ENCODE data around the gene MCF2L. TPM values are rescaled to one million over a fixed set of nuclear protein-coding genes. Genes with fewer than 3 reads are reported as not detected.

The MCF2L gene
- total RNA-seq, 1 donor from 2014 or later = 69.7 TPM

DNA sequence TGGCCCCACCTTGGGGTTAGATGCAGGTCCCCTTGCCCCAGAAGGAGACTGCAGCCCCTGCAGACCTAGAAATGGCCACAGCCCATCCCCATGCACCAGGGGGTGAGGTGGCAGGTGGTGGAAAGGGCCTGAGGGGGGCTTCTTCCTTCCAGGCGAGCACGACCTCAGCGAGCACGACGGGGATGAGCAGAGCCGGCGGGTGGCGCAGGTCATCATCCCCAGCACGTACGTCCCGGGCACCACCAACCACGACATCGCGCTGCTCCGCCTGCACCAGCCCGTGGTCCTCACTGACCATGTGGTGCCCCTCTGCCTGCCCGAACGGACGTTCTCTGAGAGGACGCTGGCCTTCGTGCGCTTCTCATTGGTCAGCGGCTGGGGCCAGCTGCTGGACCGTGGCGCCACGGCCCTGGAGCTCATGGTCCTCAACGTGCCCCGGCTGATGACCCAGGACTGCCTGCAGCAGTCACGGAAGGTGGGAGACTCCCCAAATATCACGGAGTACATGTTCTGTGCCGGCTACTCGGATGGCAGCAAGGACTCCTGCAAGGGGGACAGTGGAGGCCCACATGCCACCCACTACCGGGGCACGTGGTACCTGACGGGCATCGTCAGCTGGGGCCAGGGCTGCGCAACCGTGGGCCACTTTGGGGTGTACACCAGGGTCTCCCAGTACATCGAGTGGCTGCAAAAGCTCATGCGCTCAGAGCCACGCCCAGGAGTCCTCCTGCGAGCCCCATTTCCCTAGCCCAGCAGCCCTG, 149.4 kb downstream of the MCF2L start:
- no peak for ATAC-seq
- intact Hi-C loops (cut with DNase I) = no loop called here
- Histone ChIP-seq H3K4me3 (no peak overlapping the region), H3K27me3 (no peaks in the 10 kb centered on the region), H3K27ac (no peak overlapping the region), H3K4me1 (no peaks in the 10 kb centered on the region), H3K36me3 (no peaks in the 10 kb centered on the region), H3K9me3 (no peaks in the 10 kb centered on the region)
- no peak for DNase-seq
- TF ChIP-seq, protein P1, sequence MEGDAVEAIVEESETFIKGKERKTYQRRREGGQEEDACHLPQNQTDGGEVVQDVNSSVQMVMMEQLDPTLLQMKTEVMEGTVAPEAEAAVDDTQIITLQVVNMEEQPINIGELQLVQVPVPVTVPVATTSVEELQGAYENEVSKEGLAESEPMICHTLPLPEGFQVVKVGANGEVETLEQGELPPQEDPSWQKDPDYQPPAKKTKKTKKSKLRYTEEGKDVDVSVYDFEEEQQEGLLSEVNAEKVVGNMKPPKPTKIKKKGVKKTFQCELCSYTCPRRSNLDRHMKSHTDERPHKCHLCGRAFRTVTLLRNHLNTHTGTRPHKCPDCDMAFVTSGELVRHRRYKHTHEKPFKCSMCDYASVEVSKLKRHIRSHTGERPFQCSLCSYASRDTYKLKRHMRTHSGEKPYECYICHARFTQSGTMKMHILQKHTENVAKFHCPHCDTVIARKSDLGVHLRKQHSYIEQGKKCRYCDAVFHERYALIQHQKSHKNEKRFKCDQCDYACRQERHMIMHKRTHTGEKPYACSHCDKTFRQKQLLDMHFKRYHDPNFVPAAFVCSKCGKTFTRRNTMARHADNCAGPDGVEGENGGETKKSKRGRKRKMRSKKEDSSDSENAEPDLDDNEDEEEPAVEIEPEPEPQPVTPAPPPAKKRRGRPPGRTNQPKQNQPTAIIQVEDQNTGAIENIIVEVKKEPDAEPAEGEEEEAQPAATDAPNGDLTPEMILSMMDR (IDR thresholded peaks at IDR 0.05) = no peak

DNA sequence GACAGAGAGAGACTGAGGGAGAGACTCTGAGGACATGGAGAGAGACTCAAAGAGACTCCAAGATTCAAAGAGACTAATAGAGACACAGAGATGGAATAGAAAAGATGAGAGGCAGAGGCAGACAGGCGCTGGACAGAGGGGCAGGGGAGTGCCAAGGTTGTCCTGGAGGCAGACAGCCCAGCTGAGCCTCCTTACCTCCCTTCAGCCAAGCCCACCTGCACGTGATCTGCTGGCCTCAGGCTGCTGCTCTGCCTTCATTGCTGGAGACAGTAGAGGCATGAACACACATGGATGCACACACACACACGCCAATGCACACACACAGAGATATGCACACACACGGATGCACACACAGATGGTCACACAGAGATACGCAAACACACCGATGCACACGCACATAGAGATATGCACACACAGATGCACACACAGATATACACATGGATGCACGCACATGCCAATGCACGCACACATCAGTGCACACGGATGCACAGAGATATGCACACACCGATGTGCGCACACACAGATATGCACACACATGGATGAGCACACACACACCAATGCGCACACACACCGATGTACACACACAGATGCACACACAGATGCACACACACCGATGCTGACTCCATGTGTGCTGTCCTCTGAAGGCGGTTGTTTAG, 150.3 kb downstream of the MCF2L start:
- H3K4me1 ChIP-seq = no peaks in the 10 kb centered on the region
- DNase-seq (no peak), ATAC-seq (no peak)
- H3K9me3 ChIP-seq = no peaks in the 10 kb centered on the region
- H3K27ac ChIP-seq = no peak overlapping the region
- H3K4me3 ChIP-seq = no peak overlapping the region
- TF ChIP-seq, protein P1 (IDR thresholded peaks at IDR 0.05) = no peak
- intact Hi-C loops (cut with DNase I) = no loop called here
- H3K36me3 ChIP-seq = no peaks in the 10 kb centered on the region
- H3K27me3 ChIP-seq = no peaks in the 10 kb centered on the region

DNA sequence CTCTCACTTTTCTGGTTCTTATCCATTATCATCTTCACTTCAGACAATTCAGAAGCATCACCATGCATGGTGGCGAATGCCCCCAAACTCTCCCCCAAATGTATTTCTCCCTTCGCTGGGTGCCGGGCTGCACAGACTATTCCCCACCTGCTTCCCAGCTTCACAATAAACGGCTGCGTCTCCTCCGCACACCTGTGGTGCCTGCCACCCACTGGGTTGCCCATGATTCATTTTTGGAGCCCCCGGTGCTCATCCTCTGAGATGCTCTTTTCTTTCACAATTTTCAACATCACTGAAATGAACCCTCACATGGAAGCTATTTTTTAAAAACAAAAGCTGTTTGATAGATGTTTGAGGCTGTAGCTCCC, 150.8 kb downstream of the MCF2L start:
- no peaks in the 10 kb centered on the region for H3K27me3 ChIP-seq
- no peak overlapping the region for H3K27ac ChIP-seq
- H3K9me3 ChIP-seq = no peaks in the 10 kb centered on the region
- no peaks in the 10 kb centered on the region for H3K4me1 ChIP-seq
- ATAC-seq (no peak), DNase-seq (no peak)
- H3K4me3 ChIP-seq = no peak overlapping the region
- TF ChIP-seq, protein P1 (IDR thresholded peaks at IDR 0.05) = no peak
- H3K36me3 ChIP-seq = no peaks in the 10 kb centered on the region
- intact Hi-C loops (cut with DNase I) = no loop called here

DNA sequence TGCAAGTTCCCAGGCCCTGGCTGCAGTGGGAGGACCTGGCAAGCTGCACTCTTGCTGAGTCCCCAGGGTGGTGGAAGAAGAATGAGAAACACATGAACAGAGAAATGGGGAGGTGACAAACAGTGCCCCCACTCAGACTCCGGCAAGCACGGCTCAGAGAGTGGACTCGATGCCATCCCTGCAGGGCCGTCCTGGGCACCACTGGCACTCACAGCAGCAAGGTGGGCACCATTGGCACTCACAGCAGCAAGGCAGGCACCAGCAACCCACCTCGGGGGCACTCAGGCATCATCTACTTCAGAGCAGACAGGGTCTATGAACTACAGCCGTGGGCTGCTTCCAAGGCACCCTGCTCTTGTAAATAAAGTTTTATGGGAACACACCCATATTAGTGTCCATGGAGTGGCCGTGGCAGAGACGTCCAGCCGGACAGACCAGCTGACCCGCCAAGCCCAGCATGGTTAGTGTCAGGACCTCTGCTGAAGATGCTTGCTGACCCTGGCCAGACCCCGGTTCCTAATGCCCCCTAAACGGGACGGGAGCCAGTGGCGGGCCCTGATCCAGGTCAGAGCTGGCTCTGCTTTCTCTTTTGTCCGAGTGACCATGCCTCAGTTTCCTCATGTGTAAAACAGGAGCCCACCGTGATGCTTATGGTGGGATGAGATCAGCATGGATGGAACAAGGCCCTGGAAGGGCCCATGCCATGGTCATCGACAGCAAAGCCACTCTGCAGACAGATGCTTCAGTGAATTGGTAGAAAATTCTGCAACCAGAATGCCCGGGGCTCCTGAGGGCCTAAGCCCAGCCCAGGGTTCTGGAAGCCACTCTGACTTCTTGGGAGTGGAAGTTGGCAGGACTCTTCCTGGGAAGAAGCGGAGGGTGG, 151.5 kb downstream of the MCF2L start:
- no peak for DNase-seq
- Histone ChIP-seq H3K4me3 (no peak overlapping the region), H3K36me3 (no peaks in the 10 kb centered on the region), H3K27me3 (no peaks in the 10 kb centered on the region), H3K27ac (no peak overlapping the region), H3K9me3 (no peaks in the 10 kb centered on the region), H3K4me1 (no peaks in the 10 kb centered on the region)
- TF ChIP-seq, protein P1 (IDR thresholded peaks at IDR 0.05) = no peak
- intact Hi-C loops (cut with DNase I) = no loop called here
- no peak for ATAC-seq

DNA sequence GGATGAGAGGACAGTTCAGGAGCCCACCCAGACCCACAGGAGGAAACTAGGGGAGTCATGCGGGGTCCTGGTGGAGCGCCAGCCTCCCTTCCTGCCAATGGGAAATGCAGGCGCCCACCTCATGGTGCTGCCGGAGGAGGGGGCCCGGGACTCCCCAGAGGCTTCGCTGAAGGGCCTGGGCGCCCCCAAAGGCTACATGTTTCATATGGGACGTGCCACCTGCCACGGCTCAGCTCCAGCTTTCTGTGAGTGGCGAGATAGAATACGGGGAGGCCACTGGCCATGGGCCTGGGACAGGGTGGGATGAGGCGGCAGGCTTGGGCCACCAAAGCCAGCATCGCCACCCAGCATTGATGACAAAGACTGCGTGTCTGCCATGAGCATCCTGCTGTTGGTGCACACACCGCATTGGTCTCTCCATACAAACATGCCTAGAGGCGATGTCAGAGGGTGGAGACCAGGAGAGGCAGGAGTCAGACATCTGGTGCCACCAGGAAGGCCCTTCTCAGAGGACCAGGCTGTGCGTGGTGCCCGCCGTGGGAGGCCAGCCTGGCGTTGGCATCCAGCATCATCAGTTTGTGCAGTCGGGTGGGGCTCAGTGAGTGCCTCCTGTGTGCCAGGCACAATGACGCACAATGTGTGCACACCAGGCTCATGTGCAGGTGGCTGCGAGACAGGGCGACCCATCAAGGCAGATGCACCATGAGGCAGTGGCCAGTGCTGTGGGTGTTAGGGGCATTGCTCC, 152.3 kb downstream of the MCF2L start:
- Histone ChIP-seq H3K27ac (no peak overlapping the region), H3K27me3 (no peaks in the 10 kb centered on the region), H3K36me3 (no peaks in the 10 kb centered on the region), H3K4me1 (no peaks in the 10 kb centered on the region), H3K9me3 (no peaks in the 10 kb centered on the region), H3K4me3 (no peak overlapping the region)
- TF ChIP-seq, protein P1 (IDR thresholded peaks at IDR 0.05) = no peak
- ATAC-seq (no peak), DNase-seq (no peak)
- intact Hi-C loops (cut with DNase I) = no loop called here
